ENCODE measurements around the gene SGPL1.

GRCh38 chr10:70791386-70792039 lies 24.2 kb upstream of the SGPL1 start:
- no peak for TF ChIP-seq CTCF (conservative IDR thresholded peaks at IDR 0.05 in 1 of 2, IDR thresholded peaks at IDR 0.05 in 1 of 2; ENCODE audit: extremely low read depth in 1 of 2, insufficient read depth in 1 of 2, low read depth in 1 of 2, low read length in 2 of 2)
- TF ChIP-seq EZH2 (IDR thresholded peaks at IDR 0.05; ENCODE audit: borderline replicate concordance, low read length) = no peak
